DND-41 (cell line): ENCODE data around the gene TBX18.

Source experiments
- CTCF ChIP-seq: IDR thresholded peaks from 2 replicates; pipeline ENCODE4 v1.5.1; 2012; ENCODE audit warnings: borderline replicate concordance, low read length, moderate library complexity, mild to moderate bottlenecking; ENCODE audit not compliant: poor library complexity, severe bottlenecking; ENCODE audit errors: extremely low read depth
- EZH2 ChIP-seq: IDR thresholded peaks from 3 replicates; pipeline ENCODE4 v1.6.1; 2012; ENCODE audit warnings: borderline replicate concordance, low read depth, mild to moderate bottlenecking, moderate library complexity, low read length, inconsistent platforms; ENCODE audit not compliant: severe bottlenecking

- TF ChIP-seq CTCF (no peak), EZH2 (no peak)
These were observed 106.9 kb downstream of the TBX18 start for GRCh38 chr6:84657486-84657885.
